ENCODE results near the gene HDDC2. TPM values are rescaled to one million over a fixed set of nuclear protein-coding genes. Genes with fewer than 3 reads are reported as not detected.
A peak's percentile ranks its signal among the peaks of the same experiment; 100 is the strongest.

The HDDC2 gene
- total RNA-seq, 1 donor from 2014 or later, result 26.6 TPM

- H3K4me3 ChIP-seq (ENCODE audit: low read length in 3 of 3), result no peak overlapping the region
- no peaks in the 10 kb centered on the region for H3K27me3 ChIP-seq (ENCODE audit: control insufficient read depth in 3 of 3, insufficient read depth in 3 of 3, low read length in 3 of 3)
- H3K9ac ChIP-seq (ENCODE audit: low read depth in 1 of 3, low read length in 3 of 3), result no peak overlapping the region
- peaks cover 2 to 7% (median 3%) of the 10 kb centered on the region in 3 donors for H3K36me3 ChIP-seq (ENCODE audit: control insufficient read depth in 3 of 3, insufficient read depth in 3 of 3, low read length in 3 of 3)
- no peaks in the 10 kb centered on the region for H3K9me3 ChIP-seq (ENCODE audit: control insufficient read depth in 3 of 3, low read length in 3 of 3)
- H3K27ac ChIP-seq (ENCODE audit: low read depth, low read length), result no peak overlapping the region
- H3K4me1 ChIP-seq (ENCODE audit: control insufficient read depth in 3 of 3, insufficient read depth in 3 of 3, low read length in 3 of 3), result peaks cover 7 to 9% (median 8%) of the 10 kb centered on the region in 3 donors
These were observed 51.3 kb downstream of the HDDC2 start for GRCh38 chr6:125250511-125250910.

DNA sequence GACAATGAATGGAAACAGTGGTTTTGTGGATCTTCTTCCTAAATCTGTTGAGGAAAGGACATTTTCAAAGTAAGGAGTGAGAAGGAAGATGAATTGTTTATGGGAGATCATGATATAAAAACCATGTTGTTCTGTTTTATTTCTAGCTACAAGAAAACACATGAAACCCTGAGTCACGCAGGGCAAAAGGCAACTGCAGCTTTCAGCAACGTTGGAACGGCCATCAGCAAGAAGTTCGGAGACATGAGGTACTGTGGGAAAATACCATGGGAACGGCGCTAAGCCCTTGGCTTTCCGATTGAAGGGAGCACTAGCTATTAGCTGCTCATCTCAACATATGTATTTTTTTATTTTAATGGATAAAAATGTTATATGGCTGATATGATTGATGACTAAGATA, 53.6 kb downstream of the HDDC2 start:
- H3K9me3 ChIP-seq (ENCODE audit: control insufficient read depth in 3 of 3, low read length in 3 of 3), result no peaks in the 10 kb centered on the region
- no peak overlapping the region for H3K27ac ChIP-seq (ENCODE audit: low read depth, low read length)
- no peaks in the 10 kb centered on the region for H3K27me3 ChIP-seq (ENCODE audit: control insufficient read depth in 3 of 3, insufficient read depth in 3 of 3, low read length in 3 of 3)
- no peak overlapping the region for H3K4me3 ChIP-seq (ENCODE audit: low read length in 3 of 3)
- H3K9ac ChIP-seq (ENCODE audit: low read depth in 1 of 3, low read length in 3 of 3), result no peak overlapping the region
- peaks cover 0 to 7% (median 2%) of the 10 kb centered on the region in 3 donors for H3K36me3 ChIP-seq (ENCODE audit: control insufficient read depth in 3 of 3, insufficient read depth in 3 of 3, low read length in 3 of 3)
- H3K4me1 ChIP-seq (ENCODE audit: control insufficient read depth in 3 of 3, insufficient read depth in 3 of 3, low read length in 3 of 3), result peaks cover 14 to 21% (median 20%) of the 10 kb centered on the region in 3 donors

DNA sequence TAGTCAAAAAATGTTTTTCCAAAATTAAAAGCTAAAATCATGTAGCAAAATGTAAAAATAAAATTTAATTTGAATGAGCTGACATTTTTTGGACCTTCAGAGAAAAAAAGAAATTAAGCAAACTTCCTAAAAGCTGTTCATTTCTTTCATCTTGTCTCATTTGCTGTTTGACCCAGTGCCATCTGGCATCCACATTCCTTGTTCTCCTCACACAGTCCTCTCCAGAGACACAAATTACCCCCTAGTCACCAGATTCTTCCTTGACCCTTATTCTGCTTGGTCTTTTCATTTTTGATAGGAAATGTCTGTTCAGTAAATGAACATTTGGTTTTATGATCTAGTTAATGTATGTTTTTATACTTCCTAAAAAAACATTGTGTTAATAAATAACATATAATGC, 55.2 kb downstream of the HDDC2 start:
- Histone ChIP-seq H3K27ac (ENCODE audit: low read depth, low read length) (no peak overlapping the region), H3K36me3 (ENCODE audit: control insufficient read depth in 3 of 3, insufficient read depth in 3 of 3, low read length in 3 of 3) (peaks cover 0 to 7% (median 0%) of the 10 kb centered on the region in 3 donors), H3K9ac (ENCODE audit: low read depth in 1 of 3, low read length in 3 of 3) (no peak overlapping the region), H3K9me3 (ENCODE audit: control insufficient read depth in 3 of 3, low read length in 3 of 3) (no peaks in the 10 kb centered on the region), H3K4me1 (ENCODE audit: control insufficient read depth in 3 of 3, insufficient read depth in 3 of 3, low read length in 3 of 3) (peaks cover 14 to 21% (median 20%) of the 10 kb centered on the region in 3 donors), H3K4me3 (ENCODE audit: low read length in 3 of 3) (no peak overlapping the region), H3K27me3 (ENCODE audit: control insufficient read depth in 3 of 3, insufficient read depth in 3 of 3, low read length in 3 of 3) (no peaks in the 10 kb centered on the region)

GRCh38 chr6:125245523-125246264, 56.1 kb downstream of the HDDC2 start:
- no peaks in the 10 kb centered on the region for H3K27me3 ChIP-seq (ENCODE audit: control insufficient read depth in 3 of 3, insufficient read depth in 3 of 3, low read length in 3 of 3)
- H3K9me3 ChIP-seq (ENCODE audit: control insufficient read depth in 3 of 3, low read length in 3 of 3), result no peaks in the 10 kb centered on the region
- H3K9ac ChIP-seq (ENCODE audit: low read depth in 1 of 3, low read length in 3 of 3), result peak overlapping the region in 1 of 3 donors; percentile 20
- no peak overlapping the region for H3K27ac ChIP-seq (ENCODE audit: low read depth, low read length)
- H3K4me3 ChIP-seq (ENCODE audit: low read length in 3 of 3), result no peak overlapping the region
- H3K36me3 ChIP-seq (ENCODE audit: control insufficient read depth in 3 of 3, insufficient read depth in 3 of 3, low read length in 3 of 3), result peaks cover 0 to 7% (median 0%) of the 10 kb centered on the region in 3 donors
- H3K4me1 ChIP-seq (ENCODE audit: control insufficient read depth in 3 of 3, insufficient read depth in 3 of 3, low read length in 3 of 3), result peaks cover 14 to 21% (median 20%) of the 10 kb centered on the region in 3 donors

DNA sequence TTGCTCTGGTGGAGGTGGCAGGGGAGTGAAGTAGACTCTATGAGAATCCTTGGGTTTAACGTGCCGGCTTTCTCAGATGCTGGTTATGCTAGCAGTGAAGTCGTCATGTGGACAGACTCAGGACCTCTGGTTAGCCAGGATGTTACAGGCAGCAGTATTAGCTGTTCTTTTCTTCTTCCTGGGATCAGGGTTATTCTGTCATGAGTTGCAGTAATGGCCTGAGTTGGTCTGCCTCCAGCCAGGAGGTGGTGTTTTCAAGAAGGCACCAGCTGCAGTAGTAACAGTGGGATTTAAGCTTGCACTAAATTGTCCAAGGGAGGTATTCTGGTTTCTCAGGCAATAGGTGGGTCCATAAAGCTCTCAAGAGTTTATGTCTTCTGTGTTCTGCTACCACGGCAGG, 56.7 kb downstream of the HDDC2 start:
- Histone ChIP-seq H3K27me3 (ENCODE audit: control insufficient read depth in 3 of 3, insufficient read depth in 3 of 3, low read length in 3 of 3) (no peaks in the 10 kb centered on the region), H3K4me1 (ENCODE audit: control insufficient read depth in 3 of 3, insufficient read depth in 3 of 3, low read length in 3 of 3) (peaks cover 14 to 21% (median 20%) of the 10 kb centered on the region in 3 donors), H3K9me3 (ENCODE audit: control insufficient read depth in 3 of 3, low read length in 3 of 3) (no peaks in the 10 kb centered on the region), H3K9ac (ENCODE audit: low read depth in 1 of 3, low read length in 3 of 3) (no peak overlapping the region), H3K36me3 (ENCODE audit: control insufficient read depth in 3 of 3, insufficient read depth in 3 of 3, low read length in 3 of 3) (peaks cover 0 to 7% (median 0%) of the 10 kb centered on the region in 3 donors), H3K4me3 (ENCODE audit: low read length in 3 of 3) (peak overlapping the region in 1 of 3 donors; percentile 14), H3K27ac (ENCODE audit: low read depth, low read length) (no peak overlapping the region)

DNA sequence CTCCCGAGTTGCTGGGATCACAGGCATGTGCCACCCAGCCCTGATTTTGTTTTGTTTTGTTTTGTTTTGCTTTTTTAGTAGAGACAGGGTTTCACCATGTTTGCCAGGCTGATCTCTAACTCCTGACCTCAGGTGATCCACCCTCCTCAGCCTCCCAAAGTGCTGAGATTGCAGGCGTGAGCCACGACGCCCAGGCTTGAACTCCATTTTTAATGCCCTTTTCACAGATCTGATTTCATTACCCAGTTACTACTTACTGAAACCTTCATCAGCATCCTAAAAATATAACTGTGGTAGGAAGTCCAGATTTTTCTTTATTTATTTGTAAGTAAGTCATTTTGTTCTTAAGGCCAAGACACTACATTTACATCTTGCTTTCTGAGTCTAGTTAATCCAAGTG, 64.0 kb downstream of the HDDC2 start:
- Histone ChIP-seq H3K36me3 (ENCODE audit: control insufficient read depth in 3 of 3, insufficient read depth in 3 of 3, low read length in 3 of 3) (no peaks in the 10 kb centered on the region), H3K4me1 (ENCODE audit: control insufficient read depth in 3 of 3, insufficient read depth in 3 of 3, low read length in 3 of 3) (peaks cover 8 to 15% (median 11%) of the 10 kb centered on the region in 3 donors), H3K27me3 (ENCODE audit: control insufficient read depth in 3 of 3, insufficient read depth in 3 of 3, low read length in 3 of 3) (no peaks in the 10 kb centered on the region), H3K9me3 (ENCODE audit: control insufficient read depth in 3 of 3, low read length in 3 of 3) (peaks cover 0 to 2% (median 0%) of the 10 kb centered on the region in 3 donors), H3K9ac (ENCODE audit: low read depth in 1 of 3, low read length in 3 of 3) (no peak overlapping the region), H3K27ac (ENCODE audit: low read depth, low read length) (no peak overlapping the region), H3K4me3 (ENCODE audit: low read length in 3 of 3) (no peak overlapping the region)

DNA sequence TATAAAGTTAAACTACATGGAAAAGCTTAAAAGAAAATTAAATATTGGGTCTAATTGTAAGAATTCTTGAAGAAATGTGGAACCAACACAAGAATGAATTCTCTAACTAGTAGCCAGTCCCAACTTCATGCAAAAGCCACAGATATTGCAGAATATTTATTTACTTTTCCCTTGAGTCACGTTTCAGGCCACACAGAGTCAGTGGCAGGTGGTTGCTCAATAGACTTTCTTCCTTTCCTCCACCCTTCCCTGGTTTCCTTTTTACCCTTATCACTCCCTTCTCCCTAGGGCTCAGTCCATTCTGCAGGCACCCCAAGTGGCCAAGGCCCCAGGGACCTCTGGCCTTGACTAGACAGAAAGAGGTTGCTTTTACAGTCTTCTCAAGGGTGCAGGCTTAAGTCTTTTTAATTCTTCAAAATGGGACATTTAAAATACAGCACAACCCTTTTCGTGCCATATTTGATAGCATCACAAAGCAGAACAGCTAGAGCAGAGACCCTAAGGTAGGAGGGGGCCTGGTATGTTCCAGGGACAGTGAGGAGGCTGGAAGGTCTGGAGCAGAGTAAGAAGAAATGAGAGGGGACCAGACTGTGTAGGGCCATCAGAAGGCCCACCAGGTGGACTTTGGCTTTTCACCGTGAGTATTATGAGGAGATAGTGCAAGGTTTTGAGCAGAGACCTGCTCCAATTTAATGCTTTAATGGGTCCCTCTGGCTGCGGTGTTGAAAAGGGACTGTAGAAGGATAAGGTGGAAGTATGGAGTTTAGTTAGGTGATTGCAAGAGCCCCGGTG, 65.0 kb downstream of the HDDC2 start:
- H3K9me3 ChIP-seq (ENCODE audit: control insufficient read depth in 3 of 3, low read length in 3 of 3), result peaks cover 0 to 2% (median 0%) of the 10 kb centered on the region in 3 donors
- peaks cover 17 to 24% (median 18%) of the 10 kb centered on the region in 3 donors for H3K4me1 ChIP-seq (ENCODE audit: control insufficient read depth in 3 of 3, insufficient read depth in 3 of 3, low read length in 3 of 3)
- H3K27me3 ChIP-seq (ENCODE audit: control insufficient read depth in 3 of 3, insufficient read depth in 3 of 3, low read length in 3 of 3), result no peaks in the 10 kb centered on the region
- H3K36me3 ChIP-seq (ENCODE audit: control insufficient read depth in 3 of 3, insufficient read depth in 3 of 3, low read length in 3 of 3), result no peaks in the 10 kb centered on the region
- H3K27ac ChIP-seq (ENCODE audit: low read depth, low read length), result no peak overlapping the region
- H3K9ac ChIP-seq (ENCODE audit: low read depth in 1 of 3, low read length in 3 of 3), result no peak overlapping the region
- no peak overlapping the region for H3K4me3 ChIP-seq (ENCODE audit: low read length in 3 of 3)

DNA sequence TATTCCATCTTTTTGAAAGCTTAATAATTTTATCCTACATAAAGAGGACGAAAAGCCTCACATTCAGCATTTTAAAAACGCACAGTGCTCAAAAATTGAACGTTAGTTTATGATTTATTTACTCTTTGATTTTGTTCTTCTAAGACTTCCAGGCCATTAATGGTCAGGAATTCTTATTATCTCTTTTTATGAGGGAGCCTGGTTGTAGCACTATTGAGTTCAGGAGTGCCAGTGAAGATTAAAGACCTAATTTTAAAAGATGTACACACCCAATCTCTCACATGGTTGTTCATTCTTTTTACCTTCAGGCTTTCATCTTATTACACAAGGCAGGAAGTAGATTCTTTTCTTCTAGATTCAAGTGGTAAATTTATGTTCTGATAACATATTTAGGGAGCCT, 68.6 kb downstream of the HDDC2 start:
- H3K27ac ChIP-seq (ENCODE audit: low read depth, low read length), result no peak overlapping the region
- no peaks in the 10 kb centered on the region for H3K27me3 ChIP-seq (ENCODE audit: control insufficient read depth in 3 of 3, insufficient read depth in 3 of 3, low read length in 3 of 3)
- H3K4me1 ChIP-seq (ENCODE audit: control insufficient read depth in 3 of 3, insufficient read depth in 3 of 3, low read length in 3 of 3), result peaks cover 33 to 42% (median 33%) of the 10 kb centered on the region in 3 donors
- no peaks in the 10 kb centered on the region for H3K9me3 ChIP-seq (ENCODE audit: control insufficient read depth in 3 of 3, low read length in 3 of 3)
- peak overlapping the region in 1 of 3 donors; percentile 5 for H3K9ac ChIP-seq (ENCODE audit: low read depth in 1 of 3, low read length in 3 of 3)
- no peak overlapping the region for H3K4me3 ChIP-seq (ENCODE audit: low read length in 3 of 3)
- H3K36me3 ChIP-seq (ENCODE audit: control insufficient read depth in 3 of 3, insufficient read depth in 3 of 3, low read length in 3 of 3), result no peaks in the 10 kb centered on the region

- no peaks in the 10 kb centered on the region for H3K27me3 ChIP-seq (ENCODE audit: control insufficient read depth in 3 of 3, insufficient read depth in 3 of 3, low read length in 3 of 3)
- no peak overlapping the region for H3K9ac ChIP-seq (ENCODE audit: low read depth in 1 of 3, low read length in 3 of 3)
- peaks cover 33 to 42% (median 33%) of the 10 kb centered on the region in 3 donors for H3K4me1 ChIP-seq (ENCODE audit: control insufficient read depth in 3 of 3, insufficient read depth in 3 of 3, low read length in 3 of 3)
- H3K4me3 ChIP-seq (ENCODE audit: low read length in 3 of 3), result no peak overlapping the region
- H3K36me3 ChIP-seq (ENCODE audit: control insufficient read depth in 3 of 3, insufficient read depth in 3 of 3, low read length in 3 of 3), result no peaks in the 10 kb centered on the region
- no peaks in the 10 kb centered on the region for H3K9me3 ChIP-seq (ENCODE audit: control insufficient read depth in 3 of 3, low read length in 3 of 3)
- peak overlapping the region; percentile 43 for H3K27ac ChIP-seq (ENCODE audit: low read depth, low read length)
These were observed 69.3 kb downstream of the HDDC2 start for GRCh38 chr6:125232466-125232865.
